ENCODE measurements around the gene FUT2. TPM values are rescaled to one million over a fixed set of nuclear protein-coding genes. Genes with fewer than 3 reads are reported as not detected.

Gene FUT2
- total RNA-seq, 6 experiments from 2014 or later: not detected

DNA sequence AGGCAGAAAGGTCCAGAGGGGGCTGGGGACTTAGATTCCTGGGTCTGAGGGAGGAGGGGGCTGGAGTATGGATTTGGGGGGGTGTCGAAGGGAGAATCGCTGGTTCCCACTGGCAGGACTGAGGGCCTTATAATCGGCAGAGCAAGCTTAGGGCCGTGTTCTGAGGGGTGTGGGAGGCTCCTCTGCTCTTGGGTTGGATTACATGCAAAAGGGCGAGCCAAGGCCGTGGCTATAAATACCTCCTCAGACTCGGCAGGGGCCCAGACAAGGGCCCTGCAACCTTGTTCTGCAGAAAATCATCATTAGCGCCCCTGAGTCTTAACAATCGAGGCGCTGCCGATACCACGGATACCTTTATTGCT, 24.5 kb downstream of the FUT2 start:
- Mint-ChIP-seq H3K9me3 (no peaks in the 10 kb centered on the region), H3K4me1 (ENCODE audit: low read depth) (peaks cover 40% of the 10 kb centered on the region), H3K4me3 (peak overlapping the region; percentile 97), H3K27me3 (ENCODE audit: insufficient read depth) (no peaks in the 10 kb centered on the region; the same call in 1 of the 2 replicates), H3K27ac (peak overlapping the region; percentile 99), H3K36me3 (ENCODE audit: low read depth) (peaks cover 4% of the 10 kb centered on the region)
- no peak for DNase-seq
- TF ChIP-seq, protein P1, sequence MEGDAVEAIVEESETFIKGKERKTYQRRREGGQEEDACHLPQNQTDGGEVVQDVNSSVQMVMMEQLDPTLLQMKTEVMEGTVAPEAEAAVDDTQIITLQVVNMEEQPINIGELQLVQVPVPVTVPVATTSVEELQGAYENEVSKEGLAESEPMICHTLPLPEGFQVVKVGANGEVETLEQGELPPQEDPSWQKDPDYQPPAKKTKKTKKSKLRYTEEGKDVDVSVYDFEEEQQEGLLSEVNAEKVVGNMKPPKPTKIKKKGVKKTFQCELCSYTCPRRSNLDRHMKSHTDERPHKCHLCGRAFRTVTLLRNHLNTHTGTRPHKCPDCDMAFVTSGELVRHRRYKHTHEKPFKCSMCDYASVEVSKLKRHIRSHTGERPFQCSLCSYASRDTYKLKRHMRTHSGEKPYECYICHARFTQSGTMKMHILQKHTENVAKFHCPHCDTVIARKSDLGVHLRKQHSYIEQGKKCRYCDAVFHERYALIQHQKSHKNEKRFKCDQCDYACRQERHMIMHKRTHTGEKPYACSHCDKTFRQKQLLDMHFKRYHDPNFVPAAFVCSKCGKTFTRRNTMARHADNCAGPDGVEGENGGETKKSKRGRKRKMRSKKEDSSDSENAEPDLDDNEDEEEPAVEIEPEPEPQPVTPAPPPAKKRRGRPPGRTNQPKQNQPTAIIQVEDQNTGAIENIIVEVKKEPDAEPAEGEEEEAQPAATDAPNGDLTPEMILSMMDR (IDR thresholded peaks at IDR 0.05): no peak

DNA sequence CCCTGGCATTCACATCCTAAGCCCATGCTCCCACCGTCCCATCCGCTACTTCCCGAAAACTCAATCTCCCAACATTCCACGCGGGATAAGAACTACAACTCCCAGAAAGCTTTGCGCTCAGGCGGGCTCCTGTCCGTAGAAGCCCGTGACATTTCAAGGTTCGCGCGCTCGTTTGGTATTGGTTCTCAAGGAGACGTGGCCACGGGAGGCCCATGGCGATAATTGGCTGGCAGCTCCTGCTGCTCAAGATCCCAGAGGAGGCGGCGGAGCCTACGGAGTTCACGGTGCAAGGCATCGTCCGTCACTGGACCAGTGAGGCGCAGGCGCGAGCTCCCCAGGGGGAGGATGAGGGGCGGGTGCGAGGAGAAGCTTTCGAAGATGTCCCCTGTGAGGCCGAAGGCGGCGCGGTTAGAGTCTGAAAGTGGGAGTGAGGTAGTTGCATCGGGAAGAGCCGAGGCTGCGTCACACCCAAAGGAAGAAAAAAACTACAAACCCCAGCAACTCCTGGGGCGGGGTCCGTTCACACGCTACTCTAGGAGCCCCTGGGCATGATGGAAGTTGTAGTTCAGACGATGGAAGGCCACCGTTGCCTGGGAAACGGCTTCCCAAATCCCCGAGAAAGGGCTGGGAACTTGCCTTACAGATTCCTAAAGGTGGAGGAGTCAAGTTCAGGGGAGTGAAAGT, 25.0 kb downstream of the FUT2 start:
- TF ChIP-seq, protein P1 (IDR thresholded peaks at IDR 0.05): no peak
- no peaks in the 10 kb centered on the region; the same call in none of the 2 replicates for H3K27me3 Mint-ChIP-seq (ENCODE audit: insufficient read depth)
- peak overlapping the region; percentile 99 for H3K27ac Mint-ChIP-seq
- H3K4me3 Mint-ChIP-seq: peak overlapping the region; percentile 97
- peaks cover 40% of the 10 kb centered on the region for H3K4me1 Mint-ChIP-seq (ENCODE audit: low read depth)
- H3K9me3 Mint-ChIP-seq: 0 out of 2 replicates have a peak, but pooled peaks cover 3% of the 10 kb centered on the region
- H3K36me3 Mint-ChIP-seq (ENCODE audit: low read depth): peaks cover 7% of the 10 kb centered on the region
- peak; percentile 99 for DNase-seq

DNA sequence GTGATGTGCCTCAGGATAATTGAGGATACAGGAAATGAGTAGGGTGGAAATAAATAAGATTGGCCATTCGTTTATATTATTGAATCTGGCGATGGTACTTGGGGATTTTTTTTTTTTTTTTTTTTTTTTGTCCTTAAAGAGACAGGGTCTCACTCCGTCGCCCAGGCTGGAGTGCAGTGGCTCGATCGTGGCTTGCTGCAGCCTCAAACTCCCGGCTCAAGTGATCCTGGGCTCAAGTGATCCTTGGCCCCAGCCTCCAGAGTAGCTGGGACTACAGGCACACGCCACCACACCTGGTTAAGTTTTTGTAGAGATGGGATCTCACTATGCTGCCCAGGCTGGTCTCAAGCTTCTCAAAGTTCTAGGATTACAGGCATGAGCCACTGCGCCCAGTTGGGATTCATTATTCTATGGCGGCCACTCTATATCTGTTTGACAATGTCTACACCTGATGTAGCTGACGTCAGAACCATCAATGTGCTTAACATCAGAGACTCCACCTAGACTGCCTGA, 26.5 kb downstream of the FUT2 start:
- TF ChIP-seq, protein P1 (IDR thresholded peaks at IDR 0.05): no peak
- Mint-ChIP-seq H3K27me3 (ENCODE audit: insufficient read depth) (no peaks in the 10 kb centered on the region; the same call in none of the 2 replicates), H3K9me3 (peaks cover 3% of the 10 kb centered on the region; the same call in 1 of the 2 replicates), H3K4me3 (no peak overlapping the region), H3K4me1 (ENCODE audit: low read depth) (peaks cover 26% of the 10 kb centered on the region), H3K27ac (peak overlapping the region; percentile 56; the same call in 1 of the 2 replicates), H3K36me3 (ENCODE audit: low read depth) (peaks cover 7% of the 10 kb centered on the region)
- no peak for DNase-seq

DNA sequence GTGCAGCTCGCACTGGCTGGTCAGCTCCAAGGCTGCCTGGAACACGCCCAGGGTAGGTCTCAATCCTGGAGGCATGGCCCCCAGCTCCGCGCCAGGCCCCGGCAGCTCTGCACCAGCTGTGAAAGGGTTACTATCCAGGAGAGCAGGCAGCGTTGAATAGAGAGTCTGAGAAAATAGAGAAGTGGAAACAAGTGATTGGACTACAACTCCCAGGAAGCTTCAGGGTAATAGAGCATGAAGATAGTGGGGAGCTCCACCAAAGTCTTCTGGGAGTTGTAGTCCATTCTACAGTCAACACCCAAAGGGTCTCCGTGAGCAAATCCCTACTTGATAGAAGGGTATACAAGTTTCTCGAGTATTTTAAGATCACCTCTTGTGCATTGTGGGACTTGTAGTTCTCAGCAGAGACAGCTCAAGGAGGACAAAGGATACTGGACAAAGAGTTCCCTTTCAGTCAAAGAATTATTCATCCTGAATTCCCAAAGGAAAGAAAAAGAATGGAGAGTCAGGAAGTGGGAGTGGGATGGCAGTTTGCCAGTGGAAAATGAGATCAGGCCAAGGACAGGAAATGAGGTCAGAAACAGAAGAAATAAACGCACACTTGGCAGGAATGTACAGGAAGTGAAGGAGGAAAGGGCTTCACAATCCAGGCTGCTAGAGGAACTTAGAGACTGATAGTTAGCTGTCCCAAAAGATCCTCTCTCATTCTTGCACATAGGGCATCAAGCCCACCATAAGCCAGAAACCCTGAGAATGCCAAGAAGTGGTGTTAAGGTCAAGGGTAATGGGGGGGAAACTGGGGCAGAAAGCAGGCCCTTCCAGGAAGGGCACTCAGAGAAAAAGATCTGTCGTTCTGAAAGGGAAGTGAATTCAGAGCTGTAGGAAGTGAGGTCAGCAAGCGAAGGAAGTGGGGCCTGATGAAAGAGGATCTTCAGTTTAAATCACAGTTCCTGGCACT, 29.3 kb downstream of the FUT2 start:
- DNase-seq: peak; percentile 78
- peak overlapping the region; percentile 70 for H3K27ac Mint-ChIP-seq
- peaks cover 7% of the 10 kb centered on the region for H3K36me3 Mint-ChIP-seq (ENCODE audit: low read depth)
- H3K4me3 Mint-ChIP-seq: peak overlapping the region; percentile 57
- no peaks in the 10 kb centered on the region; the same call in 1 of the 2 replicates for H3K27me3 Mint-ChIP-seq (ENCODE audit: insufficient read depth)
- peaks cover 3% of the 10 kb centered on the region; the same call in 1 of the 2 replicates for H3K9me3 Mint-ChIP-seq
- peaks cover 19% of the 10 kb centered on the region for H3K4me1 Mint-ChIP-seq (ENCODE audit: low read depth)
- TF ChIP-seq, protein P1 (IDR thresholded peaks at IDR 0.05): no peak

DNA sequence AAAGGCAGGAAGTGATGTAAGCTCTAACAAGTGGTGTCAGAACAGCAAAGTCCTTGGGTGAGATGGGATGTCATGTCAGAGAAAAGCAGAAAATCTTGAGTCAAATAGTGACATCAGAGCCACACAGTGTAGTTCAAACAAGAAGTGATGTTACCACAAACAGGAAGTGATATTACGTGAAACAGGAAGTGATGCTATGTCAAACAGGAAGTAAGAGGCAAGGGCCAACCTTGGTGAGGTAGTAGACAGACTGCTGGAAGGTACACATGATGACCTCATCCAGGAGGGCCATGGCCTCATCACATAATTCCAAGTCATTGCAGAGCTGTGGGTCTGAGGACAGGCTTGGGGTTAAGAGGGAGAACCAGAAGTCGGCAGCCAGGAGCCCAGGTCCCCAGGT, 30.8 kb downstream of the FUT2 start:
- H3K4me3 Mint-ChIP-seq: no peak overlapping the region
- H3K4me1 Mint-ChIP-seq (ENCODE audit: low read depth): peaks cover 12% of the 10 kb centered on the region
- peaks cover 3% of the 10 kb centered on the region; the same call in 1 of the 2 replicates for H3K9me3 Mint-ChIP-seq
- H3K36me3 Mint-ChIP-seq (ENCODE audit: low read depth): peaks cover 7% of the 10 kb centered on the region
- TF ChIP-seq, protein P1 (IDR thresholded peaks at IDR 0.05): no peak
- H3K27ac Mint-ChIP-seq: no peak overlapping the region
- no peak for DNase-seq
- H3K27me3 Mint-ChIP-seq (ENCODE audit: insufficient read depth): no peaks in the 10 kb centered on the region; the same call in 1 of the 2 replicates

Measured in HFFc6 (cell line).